Ishikawa (cell line): ENCODE data around the gene ZNF74.

Source experiments
- CEBPB ChIP-seq: IDR thresholded peaks from 2 replicates; pipeline ENCODE4 v1.6.1; 2012
- CREB1 ChIP-seq: IDR thresholded peaks from 2 replicates; pipeline ENCODE4 v1.6.1; 2012; ENCODE audit warnings: low read depth
- EGR1 ChIP-seq: IDR thresholded peaks from 2 replicates; pipeline ENCODE4 v1.6.1; 2012
- EP300 ChIP-seq: IDR thresholded peaks from 2 replicates; pipeline ENCODE4 v1.6.1; 2012; ENCODE audit warnings: borderline replicate concordance
- FOXM1 ChIP-seq: IDR thresholded peaks from 2 replicates; pipeline ENCODE4 v1.6.1; 2012; ENCODE audit warnings: low read depth, borderline replicate concordance
- NFIC ChIP-seq: IDR thresholded peaks from 2 replicates; pipeline ENCODE4 v1.6.1; 2012
- RAD21 ChIP-seq: IDR thresholded peaks from 2 replicates; pipeline ENCODE4 v1.6.1; 2012; ENCODE audit warnings: low read depth
- TAF1 ChIP-seq: IDR thresholded peaks from 2 replicates; pipeline ENCODE4 v1.6.1; 2012; ENCODE audit warnings: low read depth, mild to moderate bottlenecking
- TCF12 ChIP-seq: IDR thresholded peaks from 2 replicates; pipeline ENCODE4 v1.6.1; 2012; ENCODE audit warnings: low read depth
- TEAD4 ChIP-seq: IDR thresholded peaks from 2 replicates; pipeline ENCODE4 v1.6.1; 2012
- YY1 ChIP-seq: IDR thresholded peaks from 2 replicates; pipeline ENCODE4 v1.6.1; 2012; ENCODE audit warnings: low read depth
- ZBTB7A ChIP-seq: IDR thresholded peaks from 2 replicates; pipeline ENCODE4 v1.6.1; 2012; ENCODE audit warnings: low read depth
- TF ChIP-seq, protein P1 (sequence below): IDR thresholded peaks from 2 replicates; pipeline ENCODE4 v1.6.1; 2012
- TF ChIP-seq, protein P2 (sequence below): IDR thresholded peaks from 2 replicates; pipeline ENCODE4 v1.6.1; 2012; ENCODE audit warnings: low read depth, mild to moderate bottlenecking
- TF ChIP-seq, protein P3 (sequence below): IDR thresholded peaks from 2 replicates; pipeline ENCODE4 v1.6.1; 2012

ZNF74 gene

DNA sequence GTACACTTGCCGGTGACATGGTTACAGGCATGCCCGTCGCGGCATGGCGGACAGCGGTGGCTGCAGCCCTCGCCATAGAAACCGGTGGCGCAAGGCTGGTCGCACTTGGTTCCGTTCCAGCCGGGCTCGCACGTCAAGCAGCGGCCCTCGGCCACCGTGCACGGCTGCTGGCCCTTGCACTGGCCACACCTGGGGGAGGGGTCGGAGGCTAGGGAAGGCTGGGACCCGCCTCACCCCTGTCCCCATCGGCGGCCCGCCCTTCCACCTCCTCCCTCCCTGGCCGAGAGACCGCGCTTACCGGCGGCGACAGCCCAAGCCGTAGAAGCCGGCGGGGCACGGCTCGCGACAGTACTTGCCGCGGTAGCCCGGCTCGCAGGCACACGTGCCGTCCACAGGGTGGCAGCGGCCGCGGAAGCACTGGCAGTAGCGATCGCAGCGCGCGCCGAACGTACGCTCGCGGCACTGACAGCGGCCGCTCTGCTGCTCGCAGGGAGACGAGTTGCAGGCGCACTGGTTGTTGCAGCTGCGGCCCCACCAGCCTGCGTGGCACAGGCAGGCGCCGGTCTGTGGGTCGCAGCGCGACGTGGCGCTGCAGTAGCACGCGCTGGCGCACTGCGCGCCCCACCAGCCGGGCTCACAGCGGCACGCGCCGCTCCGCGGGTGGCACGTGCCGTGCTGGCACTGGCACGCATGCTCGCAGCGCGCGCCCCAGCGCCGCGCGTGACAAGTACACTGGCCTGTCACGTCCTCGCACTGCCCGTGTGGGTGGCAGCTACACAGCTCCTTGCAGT, 37.0 kb downstream of the ZNF74 start:
- no peak for TF ChIP-seq RAD21
- no peak for TF ChIP-seq ZBTB7A
- TF ChIP-seq CREB1 = no peak
- TF ChIP-seq EGR1 = no peak
- TF ChIP-seq, protein P1, sequence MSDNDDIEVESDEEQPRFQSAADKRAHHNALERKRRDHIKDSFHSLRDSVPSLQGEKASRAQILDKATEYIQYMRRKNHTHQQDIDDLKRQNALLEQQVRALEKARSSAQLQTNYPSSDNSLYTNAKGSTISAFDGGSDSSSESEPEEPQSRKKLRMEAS = peak; percentile 92
- peak; percentile 51; the same call in 1 of the 2 replicates for TF ChIP-seq TEAD4
- peak; percentile 66 for TF ChIP-seq NFIC
- TF ChIP-seq YY1 = peak; percentile 49; the same call in 1 of the 2 replicates
- TF ChIP-seq EP300 = no peak
- no peak for TF ChIP-seq CEBPB
- no peak for TF ChIP-seq FOXM1
- TF ChIP-seq TAF1 = no peak
- TF ChIP-seq, protein P2, sequence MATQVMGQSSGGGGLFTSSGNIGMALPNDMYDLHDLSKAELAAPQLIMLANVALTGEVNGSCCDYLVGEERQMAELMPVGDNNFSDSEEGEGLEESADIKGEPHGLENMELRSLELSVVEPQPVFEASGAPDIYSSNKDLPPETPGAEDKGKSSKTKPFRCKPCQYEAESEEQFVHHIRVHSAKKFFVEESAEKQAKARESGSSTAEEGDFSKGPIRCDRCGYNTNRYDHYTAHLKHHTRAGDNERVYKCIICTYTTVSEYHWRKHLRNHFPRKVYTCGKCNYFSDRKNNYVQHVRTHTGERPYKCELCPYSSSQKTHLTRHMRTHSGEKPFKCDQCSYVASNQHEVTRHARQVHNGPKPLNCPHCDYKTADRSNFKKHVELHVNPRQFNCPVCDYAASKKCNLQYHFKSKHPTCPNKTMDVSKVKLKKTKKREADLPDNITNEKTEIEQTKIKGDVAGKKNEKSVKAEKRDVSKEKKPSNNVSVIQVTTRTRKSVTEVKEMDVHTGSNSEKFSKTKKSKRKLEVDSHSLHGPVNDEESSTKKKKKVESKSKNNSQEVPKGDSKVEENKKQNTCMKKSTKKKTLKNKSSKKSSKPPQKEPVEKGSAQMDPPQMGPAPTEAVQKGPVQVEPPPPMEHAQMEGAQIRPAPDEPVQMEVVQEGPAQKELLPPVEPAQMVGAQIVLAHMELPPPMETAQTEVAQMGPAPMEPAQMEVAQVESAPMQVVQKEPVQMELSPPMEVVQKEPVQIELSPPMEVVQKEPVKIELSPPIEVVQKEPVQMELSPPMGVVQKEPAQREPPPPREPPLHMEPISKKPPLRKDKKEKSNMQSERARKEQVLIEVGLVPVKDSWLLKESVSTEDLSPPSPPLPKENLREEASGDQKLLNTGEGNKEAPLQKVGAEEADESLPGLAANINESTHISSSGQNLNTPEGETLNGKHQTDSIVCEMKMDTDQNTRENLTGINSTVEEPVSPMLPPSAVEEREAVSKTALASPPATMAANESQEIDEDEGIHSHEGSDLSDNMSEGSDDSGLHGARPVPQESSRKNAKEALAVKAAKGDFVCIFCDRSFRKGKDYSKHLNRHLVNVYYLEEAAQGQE = no peak
- TF ChIP-seq TCF12 = peak; percentile 6; the same call in 1 of the 2 replicates
- TF ChIP-seq, protein P3, sequence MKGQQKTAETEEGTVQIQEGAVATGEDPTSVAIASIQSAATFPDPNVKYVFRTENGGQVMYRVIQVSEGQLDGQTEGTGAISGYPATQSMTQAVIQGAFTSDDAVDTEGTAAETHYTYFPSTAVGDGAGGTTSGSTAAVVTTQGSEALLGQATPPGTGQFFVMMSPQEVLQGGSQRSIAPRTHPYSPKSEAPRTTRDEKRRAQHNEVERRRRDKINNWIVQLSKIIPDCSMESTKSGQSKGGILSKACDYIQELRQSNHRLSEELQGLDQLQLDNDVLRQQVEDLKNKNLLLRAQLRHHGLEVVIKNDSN = no peak; the same call in 1 of the 2 replicates

DNA sequence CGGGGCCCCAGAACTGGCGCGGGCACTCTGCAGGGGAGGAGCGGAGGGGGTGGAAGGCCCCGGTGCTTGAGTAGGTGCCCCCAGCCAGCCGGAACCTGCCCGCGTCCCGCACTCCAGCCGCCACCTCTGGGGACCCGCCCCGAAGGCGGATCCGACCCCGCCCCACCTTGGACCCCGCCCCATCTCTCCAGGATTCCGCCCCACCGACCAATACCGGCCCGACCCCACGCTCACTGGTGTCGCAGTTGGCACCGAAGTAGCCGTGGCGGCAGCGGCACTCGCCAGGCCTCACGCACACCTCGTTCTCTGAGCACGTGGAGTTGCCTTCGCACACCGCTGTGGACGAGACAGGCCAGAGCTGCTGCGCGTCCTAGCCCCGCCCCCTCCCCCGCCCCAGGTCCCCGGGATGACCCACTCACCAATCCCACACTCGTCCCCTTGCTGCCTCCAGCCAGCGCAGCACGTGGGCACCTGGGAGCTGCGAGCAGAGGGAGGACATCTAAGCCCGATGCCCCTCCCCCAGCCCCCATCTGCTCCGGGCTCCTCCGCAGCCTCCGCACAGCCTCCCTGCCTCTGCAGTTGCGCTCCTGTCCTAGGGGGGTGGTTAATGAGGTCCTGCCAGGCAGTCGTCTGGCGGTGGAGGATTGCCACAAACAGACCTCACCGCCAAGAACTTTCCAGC, 37.7 kb downstream of the ZNF74 start:
- no peak for TF ChIP-seq RAD21
- TF ChIP-seq, protein P1 = peak; percentile 10

DNA sequence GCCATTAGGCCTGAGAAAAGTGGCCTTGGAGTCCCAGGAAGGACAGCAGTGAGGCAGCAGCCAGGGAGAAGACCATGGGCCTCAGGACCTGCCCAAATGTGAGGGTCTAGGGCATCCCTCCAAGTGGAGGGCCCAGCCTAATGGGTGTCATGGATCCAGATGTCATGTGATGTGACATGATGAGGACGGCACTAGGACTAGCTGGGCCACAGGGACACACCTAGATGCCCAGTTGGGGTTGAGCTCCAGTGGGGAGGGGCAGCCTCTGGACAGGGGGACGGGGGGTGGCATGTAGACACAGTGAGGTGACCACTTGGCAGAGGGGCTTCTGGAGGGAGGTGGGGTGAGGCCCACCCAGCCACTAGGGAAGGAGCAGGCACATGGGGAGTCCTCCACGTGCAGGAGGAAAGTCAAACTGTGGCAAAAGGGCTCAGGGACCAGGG, 38.3 kb downstream of the ZNF74 start:
- no peak for TF ChIP-seq CREB1
- TF ChIP-seq TCF12 = no peak
- TF ChIP-seq EP300 = no peak
- TF ChIP-seq RAD21 = no peak
- TF ChIP-seq NFIC = no peak
- TF ChIP-seq TEAD4 = no peak
- no peak for TF ChIP-seq EGR1
- no peak for TF ChIP-seq ZBTB7A
- TF ChIP-seq FOXM1 = no peak
- TF ChIP-seq, protein P2 = no peak
- TF ChIP-seq, protein P1 = no peak
- TF ChIP-seq YY1 = no peak
- no peak for TF ChIP-seq CEBPB
- no peak for TF ChIP-seq TAF1
- TF ChIP-seq, protein P3 = no peak

- TF ChIP-seq CEBPB (no peak), EGR1 (no peak), TAF1 (no peak), ZBTB7A (no peak), RAD21 (no peak), EP300 (no peak), YY1 (no peak), NFIC (no peak), FOXM1 (no peak), TCF12 (no peak), TEAD4 (no peak), CREB1 (no peak)
- TF ChIP-seq, protein P3 = no peak
- TF ChIP-seq, protein P2 = no peak
- TF ChIP-seq, protein P1 = no peak
These were observed 39.2 kb downstream of the ZNF74 start for GRCh38 chr22:20433191-20433590.
